ENCODE results near the gene RBPJ. TPM values are rescaled to one million over a fixed set of nuclear protein-coding genes. Genes with fewer than 3 reads are reported as not detected.

The RBPJ gene
- total RNA-seq, 2 experiments from 2014 or later = 39.9 to 61.1 TPM

DNA sequence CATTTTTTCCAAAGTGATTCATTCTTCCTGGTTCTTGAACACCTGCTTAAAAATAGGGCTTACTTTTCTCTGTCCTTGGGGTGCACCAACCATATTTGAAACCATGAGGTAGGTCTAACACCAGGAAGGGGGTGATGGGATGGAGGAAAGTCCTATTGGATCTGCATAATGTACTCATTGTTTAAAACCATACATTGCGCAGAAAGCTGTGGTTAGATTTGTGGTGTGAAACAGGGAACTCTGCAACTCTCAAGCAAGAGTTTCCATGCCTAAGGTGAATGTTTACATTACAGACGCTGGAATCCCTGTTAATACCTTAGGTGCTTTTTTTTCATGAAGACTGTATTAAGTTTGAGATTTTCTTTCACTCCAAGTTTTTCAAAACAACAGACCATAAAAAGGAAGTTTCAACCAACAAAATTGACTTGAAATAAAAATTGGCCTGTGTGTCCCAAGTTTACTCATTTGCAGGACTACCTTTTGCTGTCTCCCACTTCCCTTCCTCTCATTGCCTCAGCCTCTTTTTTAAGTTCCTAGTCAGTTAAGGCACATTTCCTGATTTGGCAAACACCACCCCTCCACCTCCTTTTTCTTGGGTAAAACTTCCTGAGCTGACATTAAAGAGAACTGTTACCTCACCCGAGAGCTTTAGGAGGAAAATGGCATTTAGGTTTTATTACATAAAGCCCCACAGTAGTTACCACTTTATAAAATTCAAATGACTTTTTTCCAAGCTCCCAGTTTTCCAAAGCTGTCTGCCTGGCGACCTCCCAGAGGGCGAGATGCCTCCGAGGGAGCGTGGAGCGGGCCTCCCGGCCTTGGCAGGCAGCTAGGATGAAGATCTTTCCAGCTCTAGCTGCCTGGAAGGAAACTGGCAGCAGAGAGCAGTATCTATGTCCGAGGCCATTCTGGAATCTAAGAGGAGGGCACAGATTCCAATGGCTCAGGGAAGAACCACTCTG, 47.9 kb upstream of the RBPJ start:
- no peak overlapping the region for H3K4me2 ChIP-seq (ENCODE audit: low read length)
- H3K4me3 ChIP-seq (ENCODE audit: low read depth, low read length, poor library complexity, severe bottlenecking) = no peak overlapping the region
- H3K9me3 ChIP-seq (ENCODE audit: low read length) = no peaks in the 10 kb centered on the region
- no peak overlapping the region for H2AFZ ChIP-seq (ENCODE audit: low read length)
- no peaks in the 10 kb centered on the region for H3K79me2 ChIP-seq (ENCODE audit: insufficient read depth, low read depth, low read length)
- no peak for DNase-seq (ENCODE audit: low spot score)
- no peak overlapping the region for H3K27ac ChIP-seq (ENCODE audit: low read depth, low read length, poor library complexity, severe bottlenecking)
- no peaks in the 10 kb centered on the region for H4K20me1 ChIP-seq (ENCODE audit: insufficient read depth, low read length)
- BruUV-seq (replicated peaks) = no TSS peak
- ChIA-PET CTCF (ENCODE audit: unreplicated experiment) (no interaction called here), POLR2A (no interaction called here)
- H3K9me2 ChIP-seq (ENCODE audit: insufficient read depth, low read length) = no peaks in the 10 kb centered on the region
- intact Hi-C loops (cut with micrococcal nuclease; ENCODE audit: unreplicated experiment) = no loop called here
- no peak for TF ChIP-seq EZH2phosphoT487 (IDR thresholded peaks at IDR 0.05; ENCODE audit: borderline replicate concordance, low read depth, low read length)
- TF ChIP-seq, protein P1, sequence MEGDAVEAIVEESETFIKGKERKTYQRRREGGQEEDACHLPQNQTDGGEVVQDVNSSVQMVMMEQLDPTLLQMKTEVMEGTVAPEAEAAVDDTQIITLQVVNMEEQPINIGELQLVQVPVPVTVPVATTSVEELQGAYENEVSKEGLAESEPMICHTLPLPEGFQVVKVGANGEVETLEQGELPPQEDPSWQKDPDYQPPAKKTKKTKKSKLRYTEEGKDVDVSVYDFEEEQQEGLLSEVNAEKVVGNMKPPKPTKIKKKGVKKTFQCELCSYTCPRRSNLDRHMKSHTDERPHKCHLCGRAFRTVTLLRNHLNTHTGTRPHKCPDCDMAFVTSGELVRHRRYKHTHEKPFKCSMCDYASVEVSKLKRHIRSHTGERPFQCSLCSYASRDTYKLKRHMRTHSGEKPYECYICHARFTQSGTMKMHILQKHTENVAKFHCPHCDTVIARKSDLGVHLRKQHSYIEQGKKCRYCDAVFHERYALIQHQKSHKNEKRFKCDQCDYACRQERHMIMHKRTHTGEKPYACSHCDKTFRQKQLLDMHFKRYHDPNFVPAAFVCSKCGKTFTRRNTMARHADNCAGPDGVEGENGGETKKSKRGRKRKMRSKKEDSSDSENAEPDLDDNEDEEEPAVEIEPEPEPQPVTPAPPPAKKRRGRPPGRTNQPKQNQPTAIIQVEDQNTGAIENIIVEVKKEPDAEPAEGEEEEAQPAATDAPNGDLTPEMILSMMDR (conservative IDR thresholded peaks at IDR 0.05; ENCODE audit: low read length) = no peak
- no peaks in the 10 kb centered on the region for H3K36me3 ChIP-seq (ENCODE audit: insufficient read depth, low read length)
- H3K4me1 ChIP-seq (ENCODE audit: insufficient read depth, low read length, poor library complexity, severe bottlenecking) = no peaks in the 10 kb centered on the region

DNA sequence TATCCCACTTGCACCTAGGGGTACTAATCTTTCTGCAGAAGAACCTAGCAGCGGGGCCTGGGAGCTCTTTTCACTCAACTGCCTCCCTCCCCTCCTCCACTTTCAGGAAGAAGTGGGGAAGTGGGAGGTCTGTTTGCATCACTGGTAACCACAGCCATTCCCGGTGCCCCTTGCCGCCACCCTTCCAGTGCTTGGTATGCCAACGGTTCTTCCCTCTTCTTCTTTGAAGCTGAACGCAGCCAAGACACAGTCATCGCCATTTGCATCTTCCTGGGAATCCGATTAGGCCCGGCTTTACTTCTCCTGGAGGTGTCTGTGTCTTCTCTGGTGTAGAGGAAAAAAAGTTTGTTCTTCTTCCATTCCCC, 47.2 kb upstream of the RBPJ start:
- CTCF ChIA-PET (ENCODE audit: unreplicated experiment) = no interaction called here
- Histone ChIP-seq H3K36me3 (ENCODE audit: insufficient read depth, low read length) (no peaks in the 10 kb centered on the region), H3K9me3 (ENCODE audit: low read length) (no peaks in the 10 kb centered on the region), H2AFZ (ENCODE audit: low read length) (no peak overlapping the region), H4K20me1 (ENCODE audit: insufficient read depth, low read length) (no peaks in the 10 kb centered on the region), H3K79me2 (ENCODE audit: insufficient read depth, low read depth, low read length) (no peaks in the 10 kb centered on the region), H3K4me2 (ENCODE audit: low read length) (no peak overlapping the region), H3K27ac (ENCODE audit: low read depth, low read length, poor library complexity, severe bottlenecking) (no peak overlapping the region), H3K4me3 (ENCODE audit: low read depth, low read length, poor library complexity, severe bottlenecking) (no peak overlapping the region), H3K4me1 (ENCODE audit: insufficient read depth, low read length, poor library complexity, severe bottlenecking) (no peaks in the 10 kb centered on the region), H3K9me2 (ENCODE audit: insufficient read depth, low read length) (no peaks in the 10 kb centered on the region)
- DNase-seq (ENCODE audit: low spot score) = no peak
- TF ChIP-seq, protein P1 (conservative IDR thresholded peaks at IDR 0.05; ENCODE audit: low read length) = no peak
- TF ChIP-seq EZH2phosphoT487 (IDR thresholded peaks at IDR 0.05; ENCODE audit: borderline replicate concordance, low read depth, low read length) = no peak
- no TSS peak for BruUV-seq (replicated peaks)
- intact Hi-C loops (cut with micrococcal nuclease; ENCODE audit: unreplicated experiment) = no loop called here
- POLR2A ChIA-PET = no interaction called here

DNA sequence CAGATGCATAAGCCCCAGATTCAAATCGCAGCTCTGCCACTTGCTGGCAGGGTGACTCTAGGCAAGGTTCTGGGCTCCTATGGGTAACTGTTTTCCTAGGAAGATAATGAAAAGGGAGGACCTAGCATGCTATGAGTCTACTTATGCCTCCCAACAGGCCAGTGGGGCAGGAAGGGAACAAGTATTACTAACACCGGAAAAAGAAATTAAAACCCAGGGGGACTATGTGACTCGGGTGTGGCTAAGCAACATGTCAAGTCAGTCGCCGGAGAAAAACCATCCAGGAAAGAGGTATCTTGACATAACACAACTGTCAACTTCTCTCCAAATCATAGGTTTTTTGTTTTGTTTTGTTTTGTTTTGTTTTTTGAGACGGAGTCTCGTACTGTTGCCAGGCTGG, 45.5 kb upstream of the RBPJ start:
- intact Hi-C loops (cut with micrococcal nuclease; ENCODE audit: unreplicated experiment) = no loop called here
- no peaks in the 10 kb centered on the region for H3K79me2 ChIP-seq (ENCODE audit: insufficient read depth, low read depth, low read length)
- TF ChIP-seq EZH2phosphoT487 (IDR thresholded peaks at IDR 0.05; ENCODE audit: borderline replicate concordance, low read depth, low read length) = no peak
- TF ChIP-seq, protein P1 (conservative IDR thresholded peaks at IDR 0.05; ENCODE audit: low read length) = no peak
- H3K4me2 ChIP-seq (ENCODE audit: low read length) = no peak overlapping the region
- CTCF ChIA-PET (ENCODE audit: unreplicated experiment) = no interaction called here
- H3K4me1 ChIP-seq (ENCODE audit: insufficient read depth, low read length, poor library complexity, severe bottlenecking) = no peaks in the 10 kb centered on the region
- no peaks in the 10 kb centered on the region for H3K9me2 ChIP-seq (ENCODE audit: insufficient read depth, low read length)
- BruUV-seq (replicated peaks) = no TSS peak
- no peaks in the 10 kb centered on the region for H4K20me1 ChIP-seq (ENCODE audit: insufficient read depth, low read length)
- H3K36me3 ChIP-seq (ENCODE audit: insufficient read depth, low read length) = no peaks in the 10 kb centered on the region
- POLR2A ChIA-PET = interaction anchor here (1.2 kb wide), 1 partner anchor 44 kb away, joined by 3 read pairs; no protein-coding TSS in a partner anchor
- H3K9me3 ChIP-seq (ENCODE audit: low read length) = no peaks in the 10 kb centered on the region
- no peak for DNase-seq (ENCODE audit: low spot score)
- no peak overlapping the region for H3K4me3 ChIP-seq (ENCODE audit: low read depth, low read length, poor library complexity, severe bottlenecking)
- H3K27ac ChIP-seq (ENCODE audit: low read depth, low read length, poor library complexity, severe bottlenecking) = no peak overlapping the region
- H2AFZ ChIP-seq (ENCODE audit: low read length) = no peak overlapping the region
